HL-60 (cell line): ENCODE measurements around the gene MARK1.
"Not testable (repeated sequence)": the region's sequence is repeated elsewhere in the genome, so short reads cannot be mapped to it uniquely, and the experiment has no call there.

ENCODE experiments used
- POLR2AphosphoS5 ChIP-seq: IDR thresholded peaks from 2 replicates; pipeline ENCODE4 v1.6.1; 2012; ENCODE audit warnings: low read depth
- TF ChIP-seq, protein P1 (sequence below): IDR thresholded peaks from one replicate; pipeline ENCODE4 v1.5.1; 2011; ENCODE audit warnings: low read length, control low read depth, inconsistent platforms; ENCODE audit not compliant: insufficient read depth

DNA sequence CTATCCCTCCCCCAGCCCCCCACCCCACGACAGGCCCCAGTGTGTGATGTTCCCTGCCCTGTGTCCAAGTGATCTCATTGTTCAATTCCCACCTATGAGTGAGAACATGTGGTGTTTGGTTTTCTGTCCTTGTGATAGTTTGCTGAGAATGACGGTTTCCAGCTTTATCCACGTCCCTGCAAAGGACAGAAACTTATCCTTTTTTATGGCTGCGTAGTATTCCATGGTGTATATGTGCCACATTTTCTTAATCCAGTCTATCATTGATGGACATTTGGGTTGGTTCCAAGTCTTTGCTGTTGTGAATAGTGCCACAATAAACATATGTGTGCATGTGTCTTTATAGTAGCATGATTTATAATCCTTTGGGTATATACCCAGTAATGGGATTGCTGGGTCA, 77.7 kb downstream of the MARK1 start:
- TF ChIP-seq, protein P1, sequence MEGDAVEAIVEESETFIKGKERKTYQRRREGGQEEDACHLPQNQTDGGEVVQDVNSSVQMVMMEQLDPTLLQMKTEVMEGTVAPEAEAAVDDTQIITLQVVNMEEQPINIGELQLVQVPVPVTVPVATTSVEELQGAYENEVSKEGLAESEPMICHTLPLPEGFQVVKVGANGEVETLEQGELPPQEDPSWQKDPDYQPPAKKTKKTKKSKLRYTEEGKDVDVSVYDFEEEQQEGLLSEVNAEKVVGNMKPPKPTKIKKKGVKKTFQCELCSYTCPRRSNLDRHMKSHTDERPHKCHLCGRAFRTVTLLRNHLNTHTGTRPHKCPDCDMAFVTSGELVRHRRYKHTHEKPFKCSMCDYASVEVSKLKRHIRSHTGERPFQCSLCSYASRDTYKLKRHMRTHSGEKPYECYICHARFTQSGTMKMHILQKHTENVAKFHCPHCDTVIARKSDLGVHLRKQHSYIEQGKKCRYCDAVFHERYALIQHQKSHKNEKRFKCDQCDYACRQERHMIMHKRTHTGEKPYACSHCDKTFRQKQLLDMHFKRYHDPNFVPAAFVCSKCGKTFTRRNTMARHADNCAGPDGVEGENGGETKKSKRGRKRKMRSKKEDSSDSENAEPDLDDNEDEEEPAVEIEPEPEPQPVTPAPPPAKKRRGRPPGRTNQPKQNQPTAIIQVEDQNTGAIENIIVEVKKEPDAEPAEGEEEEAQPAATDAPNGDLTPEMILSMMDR: not testable (repeated sequence)
- not testable (repeated sequence) for TF ChIP-seq POLR2AphosphoS5
